Jurkat, Clone E6-1 (cell line): Measurements from ENCODE around the gene TASOR2.
A peak's percentile ranks its signal among the peaks of the same experiment; 100 is the strongest.

Source experiments
- DNase-seq: peaks from one replicate; pipeline ENCODE4 v3.0.0-alpha.2; 2011; ENCODE audit warnings: low read depth, low spot score
- H3K4me3 ChIP-seq: 2 replicates; pipeline ENCODE4 v1.5.1; 2011; ENCODE audit warnings: mild to moderate bottlenecking, low read length, control low read depth, moderate library complexity

TASOR2 gene

DNA sequence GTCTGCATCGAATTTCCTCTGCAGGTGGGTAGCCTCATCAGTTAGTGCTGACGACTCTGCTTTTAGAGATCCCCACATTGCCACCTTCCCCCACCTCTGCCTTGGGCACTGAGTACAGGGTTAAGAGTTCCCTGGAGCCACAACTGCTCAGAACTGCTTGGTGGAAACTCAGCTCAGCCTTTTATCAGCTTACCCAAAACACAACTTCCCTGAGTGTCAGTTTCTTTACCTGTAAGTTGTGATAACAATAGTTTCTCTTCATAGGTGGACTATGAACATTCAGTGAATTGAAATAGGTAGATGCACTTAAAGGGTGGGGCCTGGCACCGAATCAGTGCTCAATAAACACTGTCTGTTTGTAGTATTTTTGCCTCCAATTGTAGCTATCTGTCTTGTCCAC is 29.5 kb upstream of the TASOR2 start:
- H3K4me3 ChIP-seq: peak overlapping the region; percentile 20

DNA sequence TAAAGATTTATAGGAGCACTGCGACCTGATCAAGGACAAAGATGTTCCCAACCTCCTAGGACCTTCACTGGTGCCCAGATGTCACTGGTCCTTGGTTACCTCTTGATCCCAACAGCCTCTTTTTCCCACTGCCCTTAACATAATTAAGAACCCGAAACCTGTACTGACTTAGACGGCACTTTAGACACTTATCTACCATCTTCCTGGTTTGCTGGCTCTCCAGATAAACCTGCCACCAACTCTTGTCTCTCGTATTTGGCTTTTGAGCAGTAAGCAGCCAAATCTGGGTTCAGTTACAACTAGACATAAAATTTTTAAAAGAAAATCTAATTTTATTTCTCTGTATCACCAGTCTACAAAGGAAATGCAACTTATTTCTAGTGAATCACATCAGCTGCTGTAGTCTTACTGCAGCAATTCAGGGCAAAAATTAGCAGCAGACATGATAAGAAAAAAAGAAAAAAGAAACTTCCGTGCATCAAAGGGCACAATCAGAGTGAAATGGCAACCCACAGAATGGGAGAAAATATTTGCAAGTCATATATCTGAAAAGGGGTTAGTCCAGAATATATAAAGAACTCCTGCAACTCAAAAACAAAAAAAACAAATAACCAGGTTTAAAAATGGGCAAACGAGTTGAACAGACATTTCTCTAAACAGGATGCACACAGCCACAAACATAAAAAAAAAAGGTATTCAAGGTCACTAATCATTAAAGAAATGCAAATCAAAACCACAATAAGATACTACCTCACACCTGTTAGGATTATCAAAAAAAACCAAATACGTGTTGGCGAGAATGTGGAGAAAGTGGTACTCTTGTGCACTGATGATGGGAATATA is 27.7 kb upstream of the TASOR2 start:
- peak; percentile 63 for DNase-seq
- peak overlapping the region; percentile 1; the same call in 1 of the 2 replicates for H3K4me3 ChIP-seq

More for the DNA sequence above, 29.5 kb upstream of the TASOR2 start:
- DNase-seq: peak; percentile 92

DNA sequence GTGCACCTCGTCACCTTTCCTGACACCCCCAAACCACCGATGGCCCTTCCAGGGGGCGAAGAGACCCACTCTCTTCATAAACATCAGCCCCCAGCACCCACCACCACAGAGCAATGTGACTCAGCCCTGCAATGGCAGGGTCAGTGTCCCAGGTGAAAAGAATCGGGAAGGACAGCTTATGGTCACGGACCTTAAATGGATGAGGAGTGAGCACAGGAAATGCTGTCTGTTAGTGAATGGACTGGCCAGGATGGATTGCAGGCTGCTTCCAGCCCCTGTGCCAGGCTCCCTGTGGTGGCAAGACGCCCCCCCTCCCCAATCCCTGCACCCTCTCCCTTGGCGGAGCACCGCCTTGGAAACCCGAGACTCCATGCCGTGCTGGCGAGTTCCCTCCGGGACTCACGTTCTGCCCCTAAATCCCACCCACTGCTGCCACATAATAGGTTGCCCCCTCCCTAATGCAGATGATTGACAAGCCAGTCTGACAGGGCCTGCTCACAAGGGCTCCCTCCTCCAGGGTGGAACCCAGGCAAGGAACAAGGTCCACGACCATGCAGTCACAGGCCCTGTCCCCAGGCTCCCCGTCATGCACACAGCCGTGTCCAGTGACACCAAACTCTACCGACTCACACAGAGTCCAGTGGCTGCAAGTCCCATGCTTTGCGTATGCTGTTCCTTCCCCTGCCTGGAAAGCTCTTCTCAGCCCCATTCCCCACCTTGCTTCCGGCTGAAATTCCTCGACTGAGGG is 25.6 kb upstream of the TASOR2 start:
- H3K4me3 ChIP-seq: no peak overlapping the region
- no peak for DNase-seq

DNA sequence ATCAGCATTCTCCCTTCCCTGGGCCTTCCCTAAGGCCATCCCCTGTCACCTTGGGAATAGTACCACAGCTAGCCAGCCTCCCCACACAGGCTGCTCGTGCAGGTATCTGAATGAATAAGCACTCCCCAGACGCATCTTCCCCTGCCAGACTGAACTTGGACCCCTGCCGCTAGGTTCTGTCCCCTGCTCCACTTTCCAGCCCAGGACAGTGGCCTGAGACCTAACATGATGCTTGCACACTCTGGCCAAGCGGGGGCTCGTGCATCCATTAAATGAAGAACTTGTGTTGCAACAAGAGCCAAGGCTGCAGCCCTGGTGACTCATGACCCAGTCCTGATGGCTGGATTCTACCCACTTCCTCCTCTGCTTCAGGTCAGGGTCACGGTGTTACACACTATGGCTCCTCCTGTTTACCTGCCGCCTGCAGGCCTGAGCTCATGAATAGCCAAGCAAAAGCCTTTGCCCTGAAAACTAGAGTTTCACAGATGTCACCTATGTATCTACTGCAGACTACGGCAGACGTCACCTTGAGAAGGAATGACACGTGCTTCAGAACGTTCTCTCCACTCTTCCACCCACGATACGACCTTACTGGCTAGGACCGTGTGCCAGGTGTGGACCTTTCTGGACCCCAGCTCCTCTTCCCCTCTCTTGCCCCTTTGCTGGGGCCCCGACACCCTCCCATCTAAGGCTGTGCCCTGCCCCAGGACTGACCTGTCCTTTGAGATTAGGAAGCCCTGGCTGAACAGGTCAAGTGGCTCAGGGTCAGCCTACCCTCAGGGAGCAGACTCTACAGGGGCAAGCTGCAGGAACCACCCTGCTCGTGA is 24.7 kb upstream of the TASOR2 start:
- no peak for DNase-seq
- H3K4me3 ChIP-seq: no peak overlapping the region

DNA sequence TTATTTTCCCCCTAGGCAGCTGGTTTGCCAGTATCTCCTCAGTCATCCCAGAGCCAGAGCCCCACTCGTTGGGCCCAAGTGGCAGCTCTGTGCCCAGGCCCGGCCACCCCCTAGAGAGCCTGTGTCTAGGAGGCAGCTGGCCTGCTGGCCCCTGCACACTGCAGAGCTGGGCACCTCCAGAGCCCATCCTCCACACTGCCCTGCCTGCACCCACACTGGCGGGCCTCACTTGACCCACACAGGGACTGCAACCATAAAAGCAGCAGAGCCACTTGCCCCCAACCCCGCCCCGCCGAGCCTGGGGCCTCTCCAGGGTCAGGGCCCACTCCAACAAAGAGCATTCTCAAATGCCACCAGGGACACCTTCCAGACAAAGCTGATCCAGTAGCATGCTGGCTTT is 23.6 kb upstream of the TASOR2 start:
- H3K4me3 ChIP-seq: no peak overlapping the region
- DNase-seq: no peak

DNA sequence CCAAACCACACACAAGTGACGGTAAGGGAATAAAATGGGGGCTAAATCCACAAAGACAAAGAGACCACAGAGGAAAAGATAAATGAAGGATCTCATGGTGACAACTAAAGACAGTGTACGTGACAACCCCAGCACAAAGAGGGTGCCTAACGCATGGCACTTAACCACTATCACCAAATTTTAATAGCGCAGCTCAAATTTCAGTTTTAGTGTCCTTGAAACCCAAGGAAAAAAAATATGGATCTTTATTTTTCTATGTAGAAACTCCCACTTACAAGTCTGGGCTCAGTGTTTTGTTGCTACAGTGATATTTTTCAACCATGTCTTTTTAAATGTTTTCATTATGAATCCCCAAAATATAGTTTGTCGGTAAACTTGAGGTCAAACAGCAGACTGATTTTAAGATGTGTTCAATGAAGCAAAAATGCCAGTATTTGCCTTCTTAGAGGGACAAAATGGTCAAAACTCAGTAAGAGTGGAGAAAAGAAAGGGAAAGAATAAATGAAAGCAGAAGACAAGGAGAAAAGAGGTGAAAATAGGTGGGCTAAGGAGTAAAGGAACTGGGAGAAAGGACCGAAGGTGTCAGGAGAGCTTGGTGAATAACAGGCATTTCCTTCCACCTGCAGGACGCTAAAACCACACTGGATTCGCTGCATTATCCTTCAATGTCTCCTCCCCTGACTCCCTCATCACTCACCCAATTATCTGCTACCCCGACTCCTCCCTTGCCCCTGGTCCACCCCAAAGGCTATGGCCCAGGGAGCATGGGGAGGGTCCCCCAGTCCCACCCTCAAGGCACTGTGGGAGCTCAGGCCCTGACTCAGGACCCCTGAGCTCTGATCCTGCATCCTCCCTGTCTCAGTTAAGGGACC is 21.7 kb upstream of the TASOR2 start:
- no peak for DNase-seq
- H3K4me3 ChIP-seq: no peak overlapping the region

DNA sequence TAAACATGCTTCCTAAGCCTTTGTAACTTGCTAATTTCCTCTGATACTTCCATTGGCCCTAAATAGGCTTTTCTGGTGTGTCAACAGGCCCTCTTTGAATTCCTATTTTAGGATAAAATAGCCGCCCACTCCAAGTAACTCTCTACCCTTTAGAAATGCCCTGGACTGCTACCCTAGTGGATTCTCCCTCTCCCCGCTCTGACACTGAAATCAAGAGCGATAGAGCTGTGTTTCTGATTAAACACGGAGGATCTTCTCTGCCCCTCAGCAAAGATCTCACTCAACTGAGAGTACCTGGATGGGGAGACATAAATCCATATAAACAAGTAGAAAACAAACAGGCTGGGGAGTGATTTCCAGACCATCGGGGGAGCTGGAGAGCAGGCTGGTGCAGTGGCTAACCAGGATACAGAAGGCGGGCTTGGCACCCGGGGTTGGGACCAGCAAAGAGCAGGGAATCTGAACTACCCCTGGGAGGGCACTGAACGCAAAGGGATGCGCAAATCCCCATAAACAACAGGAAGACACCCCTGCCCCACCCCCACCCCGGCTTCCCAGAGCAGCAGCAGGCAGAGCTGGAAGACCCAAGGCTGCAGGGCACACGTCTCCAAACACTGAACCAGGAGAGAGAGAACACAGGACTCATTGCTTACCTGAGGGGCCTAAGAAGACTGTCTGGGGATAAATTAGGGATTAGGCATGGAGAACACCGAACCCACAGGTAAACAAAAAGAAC is 20.8 kb upstream of the TASOR2 start:
- DNase-seq: no peak
- H3K4me3 ChIP-seq: no peak overlapping the region

DNA sequence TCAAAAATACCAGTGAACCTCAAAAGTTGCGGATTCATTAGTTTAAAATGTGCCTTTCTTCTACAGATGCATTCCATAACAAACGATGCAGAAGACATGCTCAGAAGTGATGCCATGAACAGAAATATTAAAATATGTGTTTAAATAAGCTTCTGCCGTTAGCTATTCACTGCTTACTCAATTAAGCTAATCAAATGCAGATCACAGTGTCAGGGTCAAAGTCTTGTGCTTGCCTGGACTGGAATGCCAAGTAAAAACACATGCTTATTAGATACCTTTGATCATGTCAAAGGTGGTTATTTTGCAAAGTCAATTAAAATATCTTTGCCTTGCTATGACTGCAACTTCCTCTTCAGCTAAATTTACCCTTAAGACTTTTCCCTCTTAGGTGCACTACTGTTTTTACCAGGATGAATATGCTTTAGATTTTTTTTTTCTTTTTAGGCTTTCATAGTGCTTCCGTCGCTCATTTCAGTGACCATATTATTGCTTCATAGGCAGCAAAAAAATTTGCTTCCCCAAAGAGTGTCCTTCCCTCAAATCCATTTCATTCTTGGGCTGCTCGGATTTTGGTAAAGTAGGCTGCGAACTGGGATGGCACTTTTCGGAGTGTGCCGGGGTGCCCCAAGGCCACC is 19.1 kb upstream of the TASOR2 start:
- no peak for DNase-seq
- H3K4me3 ChIP-seq: peak overlapping the region; percentile 78

DNA sequence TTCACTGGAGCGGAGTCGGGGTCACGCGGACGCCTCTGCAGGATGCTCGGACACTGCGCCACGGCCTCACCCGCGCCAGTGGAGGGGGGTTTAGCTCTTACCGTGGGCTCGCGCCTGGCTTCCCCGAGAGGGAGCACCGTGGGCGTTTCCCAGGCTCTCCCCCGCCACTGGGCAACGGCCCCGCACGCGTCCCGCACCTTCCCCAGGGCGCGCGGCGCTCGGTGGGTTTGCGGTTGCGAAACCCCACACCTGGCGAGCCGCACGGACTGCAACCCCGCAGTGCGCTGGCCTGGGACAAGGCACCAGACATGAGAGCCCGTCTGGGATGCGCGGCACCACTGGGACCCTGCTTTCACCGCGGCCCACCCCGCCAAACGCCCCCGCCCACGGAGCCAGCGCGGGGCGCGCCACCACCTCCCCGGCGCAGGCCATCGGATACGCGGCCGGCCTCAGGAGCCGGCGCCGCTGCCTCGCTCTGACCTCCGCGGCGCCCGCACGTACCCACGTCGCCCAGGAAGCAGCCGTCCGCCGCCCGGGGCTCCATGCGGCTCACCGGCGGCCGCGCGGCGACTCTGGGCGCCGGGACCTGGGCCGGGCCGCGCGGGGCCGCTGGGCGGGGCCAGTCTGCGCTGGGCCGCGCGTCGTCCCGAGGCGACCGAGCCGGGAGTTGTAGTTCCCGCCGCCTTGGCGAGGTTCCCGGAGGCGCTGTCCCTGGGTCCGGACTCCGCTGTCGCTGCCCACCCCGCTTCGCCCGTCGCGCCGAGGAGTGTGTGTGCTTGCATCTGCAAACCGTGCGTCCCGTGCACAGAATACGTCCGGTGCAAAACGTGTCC is 18.4 kb upstream of the TASOR2 start, which contains the start of gene ASB13:
TSS of gene ASB13 (minus strand) at position 588 of the 833 bp plus-strand sequence. CDS start at position 544, 44 bp downstream.
- DNase-seq: no peak

DNA sequence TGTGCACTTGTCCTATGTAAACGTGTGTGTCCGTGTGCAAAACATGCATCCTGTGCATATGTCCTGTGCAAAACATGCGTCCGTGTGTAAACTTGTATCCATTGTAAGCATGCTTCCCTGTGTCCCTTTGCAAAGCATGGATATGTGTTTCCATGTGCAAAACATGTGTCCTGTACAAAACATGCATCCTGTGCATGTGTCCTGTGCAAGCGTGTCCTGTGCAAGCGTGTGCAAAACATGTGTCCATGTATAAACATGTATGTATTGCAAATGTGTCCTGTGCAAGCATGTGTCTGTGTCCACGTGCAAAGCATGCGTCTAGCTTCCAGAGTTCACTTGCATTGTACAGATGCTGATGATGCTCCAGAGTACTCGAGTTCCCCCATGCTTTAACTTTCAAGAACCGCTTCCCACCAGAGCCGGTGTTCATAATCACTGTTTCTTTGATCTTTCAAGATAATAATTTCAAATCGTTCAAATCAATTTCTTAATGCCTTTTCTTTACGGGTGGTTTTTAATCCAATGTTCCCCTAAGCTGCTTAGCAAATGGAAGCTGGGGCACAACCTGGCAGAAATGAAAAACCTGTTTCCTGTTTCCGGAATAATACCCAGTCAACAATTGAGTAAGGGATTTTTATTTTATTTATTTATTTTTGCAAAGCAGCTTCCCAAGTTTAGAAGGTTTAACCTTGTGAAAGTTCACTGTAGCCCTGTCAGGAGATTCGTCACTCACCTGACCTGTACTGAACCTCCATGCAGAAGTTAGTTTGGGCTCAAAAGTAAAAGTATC is 17.6 kb upstream of the TASOR2 start:
- H3K4me3 ChIP-seq: peak overlapping the region; percentile 78
- DNase-seq: no peak

More for the DNA sequence above, 18.4 kb upstream of the TASOR2 start, which contains the start of gene ASB13:
- peak within 1 kb of the TSS; percentile 78 for H3K4me3 ChIP-seq

DNA sequence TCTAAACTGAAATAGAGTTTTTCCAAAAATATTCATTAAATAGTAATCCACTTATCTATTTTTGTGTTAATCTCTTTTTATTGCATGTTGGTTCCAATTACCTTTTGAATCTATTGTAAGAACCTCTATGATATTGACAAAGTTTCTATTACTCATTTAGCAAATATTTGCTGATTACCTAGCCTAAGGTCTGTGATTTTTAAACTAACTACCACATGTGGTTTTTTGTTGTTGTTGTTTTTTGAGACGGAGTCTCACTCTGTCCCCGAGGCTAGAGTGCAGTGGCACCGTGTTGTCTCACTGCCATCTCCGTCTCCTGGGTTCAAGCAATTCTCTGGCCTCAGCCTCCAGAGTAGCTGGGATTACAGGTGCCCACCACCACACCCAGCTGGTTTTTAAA is 16.2 kb upstream of the TASOR2 start:
- H3K4me3 ChIP-seq: no peak overlapping the region
- DNase-seq: no peak

DNA sequence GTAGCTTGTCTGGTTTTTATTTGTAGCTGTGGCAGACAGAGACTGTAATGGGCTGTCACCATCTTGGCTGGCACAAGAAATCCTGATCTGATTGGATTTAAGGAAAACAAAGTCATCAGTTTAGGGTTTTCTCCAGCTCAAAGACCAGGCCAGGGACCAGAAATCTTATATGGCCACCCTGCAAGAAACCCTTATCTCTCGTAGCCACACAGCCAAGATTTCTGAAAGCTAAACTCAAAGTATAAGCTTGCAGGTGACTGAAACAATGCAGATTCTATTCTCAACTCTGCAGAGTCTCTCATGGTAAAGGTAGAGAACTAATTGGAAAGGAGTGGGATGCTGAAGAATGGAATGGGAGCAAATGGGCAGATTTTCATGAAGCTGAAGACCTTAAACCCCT is 15.0 kb upstream of the TASOR2 start:
- DNase-seq: no peak
- H3K4me3 ChIP-seq: no peak overlapping the region

DNA sequence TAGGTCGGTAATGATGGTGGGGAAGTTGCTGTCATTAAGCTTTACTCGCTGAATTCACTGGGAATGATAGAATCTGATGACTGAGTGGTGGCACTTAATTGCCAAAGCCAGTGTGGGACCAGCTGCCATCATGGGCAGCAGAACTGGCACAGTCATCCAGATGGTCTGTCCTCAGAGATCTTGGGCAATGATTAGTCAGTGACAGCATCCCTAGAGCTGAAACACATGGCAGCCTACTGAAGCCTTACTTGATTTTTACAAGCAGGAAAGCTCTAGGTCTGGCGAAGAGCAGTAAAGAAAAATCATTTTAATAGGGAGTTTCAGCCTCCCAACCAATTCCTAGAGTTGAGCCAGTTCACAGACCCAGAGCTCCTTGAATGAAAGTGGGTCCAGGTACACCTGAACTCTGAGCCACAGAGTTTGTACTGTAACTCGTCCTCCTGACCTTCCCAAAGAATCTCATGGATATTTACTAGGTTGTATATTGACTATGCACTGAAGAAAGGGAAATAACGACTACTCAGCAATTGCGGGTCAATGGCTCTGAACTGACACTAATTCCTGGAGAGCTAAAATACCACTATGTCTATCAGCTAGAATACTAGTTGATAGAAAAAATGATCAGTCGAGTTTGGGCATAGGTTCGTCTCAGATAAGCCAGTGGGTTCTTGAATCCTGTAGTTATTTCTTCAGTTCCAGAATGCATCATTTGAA is 13.8 kb upstream of the TASOR2 start:
- no peak overlapping the region for H3K4me3 ChIP-seq
- DNase-seq: no peak

DNA sequence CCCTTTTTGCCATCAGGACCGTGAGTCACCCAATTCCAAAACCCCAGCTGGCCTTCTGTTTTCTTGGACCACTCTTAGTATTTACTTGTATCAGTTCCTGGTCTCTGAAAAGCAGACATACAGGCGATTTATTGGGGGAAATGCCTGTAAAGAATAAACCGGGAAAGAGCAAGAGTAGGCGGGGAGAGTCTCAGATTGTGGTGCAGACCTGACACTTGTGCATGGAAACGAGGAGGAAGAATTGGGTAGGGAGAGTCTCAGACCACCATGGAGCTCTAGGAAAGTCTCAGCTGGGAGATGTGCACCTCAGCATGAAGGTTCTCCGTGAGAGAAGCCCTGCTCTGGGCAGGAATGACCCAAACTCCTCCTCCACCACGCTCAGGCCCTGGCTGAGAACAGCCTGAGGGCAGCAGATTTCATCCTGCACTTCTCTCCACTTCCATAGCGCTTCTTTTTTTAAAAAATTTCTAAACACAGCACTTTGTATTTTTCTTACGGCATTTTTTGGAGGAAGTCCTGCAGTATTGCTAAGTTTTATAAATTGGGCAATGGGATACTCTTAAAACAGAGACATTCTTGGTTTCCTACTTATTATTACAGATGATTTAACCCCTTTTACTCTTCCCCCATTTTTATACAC is 6.1 kb upstream of the TASOR2 start:
- H3K4me3 ChIP-seq: no peak overlapping the region

DNA sequence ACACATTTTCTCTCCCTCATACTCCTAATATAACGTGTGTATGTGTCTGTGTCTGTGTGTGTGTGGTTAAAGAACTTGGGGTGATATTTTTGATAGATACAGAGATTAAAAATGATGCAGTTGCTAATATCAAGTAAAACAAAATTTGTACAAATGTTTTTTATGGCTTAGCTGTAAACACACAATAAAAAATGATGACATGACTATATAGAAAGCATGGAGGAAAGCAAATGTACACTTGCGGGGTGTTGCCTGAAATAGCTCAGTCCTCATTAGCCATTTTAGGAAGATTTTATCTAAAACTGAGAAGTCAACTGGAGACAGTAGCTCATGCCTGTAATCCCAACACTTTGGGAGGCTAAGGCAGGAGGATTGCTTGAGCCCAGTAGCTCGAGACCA is 5.6 kb upstream of the TASOR2 start:
- H3K4me3 ChIP-seq: no peak overlapping the region
- DNase-seq: no peak

More for the DNA sequence above, 6.1 kb upstream of the TASOR2 start:
- no peak for DNase-seq
